SK-MEL-5 (cell line): ENCODE data around the gene CCDC144A. TPM values are rescaled to one million over a fixed set of nuclear protein-coding genes. Genes with fewer than 3 reads are reported as not detected.

Source experiments
- small RNA-seq, 2 experiments: library from RNA; depleted of rRNA; stranded (forward); fragments of <200 nt; gene quantifications; one replicate each; pipeline ENCODE3, GENCODE V24; 2014
- total RNA-seq: library from RNA; depleted of rRNA; stranded (reverse); fragments of >200 nt; shearing (Covaris generic); gene quantifications from 2 replicates; pipeline ENCODE4 v1.2.3, GENCODE V29; 2014; rRNA removed

Gene CCDC144A
- total RNA-seq, 1 experiment from 2014 or later, result 0.61 TPM

Small RNA genes lying within 50 kb of the gene (small RNA-seq; reads per million reads assigned to genes)
- gene AC022596.1 (0 reads per million in 2 experiments), gene RNU6-405P (0 reads per million in 2 experiments)

Other genes with a start within 250 kb of the CCDC144A start
- gene LRRC75A, start 198.0 kb upstream of the CCDC144A start, total RNA-seq, result 5.1 and 5.3 TPM in 2 replicates
- gene ZNF287, start 121.0 kb upstream of the CCDC144A start, total RNA-seq, result 5.0 and 6.3 TPM in 2 replicates
- 4.1 and 5.2 TPM in 2 replicates for gene ZNF624, start 36.4 kb upstream of the CCDC144A start, total RNA-seq